AG09319 (cell line): ENCODE data around the gene TK2.

Source experiments
- DNase-seq: peaks from one replicate; pipeline ENCODE4 v3.0.0-alpha.2; 2010; ENCODE audit warnings: low read depth; ENCODE audit errors: extremely low read depth
- TF ChIP-seq, protein P1 (sequence below): IDR thresholded peaks from 2 replicates; pipeline ENCODE4 v1.5.1; 2011; ENCODE audit warnings: low read depth, mild to moderate bottlenecking, inconsistent platforms, low read length, moderate library complexity

Gene TK2

GRCh38 chr16:66475232-66475631, 74.7 kb downstream of the TK2 start:
- DNase-seq, result no peak
- TF ChIP-seq, protein P1, sequence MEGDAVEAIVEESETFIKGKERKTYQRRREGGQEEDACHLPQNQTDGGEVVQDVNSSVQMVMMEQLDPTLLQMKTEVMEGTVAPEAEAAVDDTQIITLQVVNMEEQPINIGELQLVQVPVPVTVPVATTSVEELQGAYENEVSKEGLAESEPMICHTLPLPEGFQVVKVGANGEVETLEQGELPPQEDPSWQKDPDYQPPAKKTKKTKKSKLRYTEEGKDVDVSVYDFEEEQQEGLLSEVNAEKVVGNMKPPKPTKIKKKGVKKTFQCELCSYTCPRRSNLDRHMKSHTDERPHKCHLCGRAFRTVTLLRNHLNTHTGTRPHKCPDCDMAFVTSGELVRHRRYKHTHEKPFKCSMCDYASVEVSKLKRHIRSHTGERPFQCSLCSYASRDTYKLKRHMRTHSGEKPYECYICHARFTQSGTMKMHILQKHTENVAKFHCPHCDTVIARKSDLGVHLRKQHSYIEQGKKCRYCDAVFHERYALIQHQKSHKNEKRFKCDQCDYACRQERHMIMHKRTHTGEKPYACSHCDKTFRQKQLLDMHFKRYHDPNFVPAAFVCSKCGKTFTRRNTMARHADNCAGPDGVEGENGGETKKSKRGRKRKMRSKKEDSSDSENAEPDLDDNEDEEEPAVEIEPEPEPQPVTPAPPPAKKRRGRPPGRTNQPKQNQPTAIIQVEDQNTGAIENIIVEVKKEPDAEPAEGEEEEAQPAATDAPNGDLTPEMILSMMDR, result no peak

DNA sequence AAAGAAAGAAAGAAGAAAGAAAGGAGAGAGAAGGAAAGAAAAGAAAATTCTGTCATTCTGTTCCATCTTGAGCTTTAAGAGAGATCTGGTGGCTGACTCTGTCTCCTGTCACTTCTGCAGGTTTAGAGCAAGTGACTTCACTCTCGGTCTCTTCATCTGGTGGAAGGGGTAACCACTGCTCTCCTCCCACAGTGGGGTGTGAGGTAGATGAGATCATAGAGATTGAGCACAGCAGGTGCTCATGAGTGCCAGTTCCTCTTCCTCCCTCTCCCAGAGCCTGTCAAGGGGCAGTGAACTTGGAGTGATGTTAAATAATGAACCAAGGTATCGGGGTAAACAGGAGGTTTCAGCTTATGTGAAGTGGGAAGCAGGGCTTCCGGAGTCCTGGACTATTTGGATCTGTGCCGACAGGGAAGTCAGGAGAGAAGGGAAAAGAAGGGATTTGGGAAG, 75.1 kb downstream of the TK2 start:
- DNase-seq, result no peak
- TF ChIP-seq, protein P1, result no peak

DNA sequence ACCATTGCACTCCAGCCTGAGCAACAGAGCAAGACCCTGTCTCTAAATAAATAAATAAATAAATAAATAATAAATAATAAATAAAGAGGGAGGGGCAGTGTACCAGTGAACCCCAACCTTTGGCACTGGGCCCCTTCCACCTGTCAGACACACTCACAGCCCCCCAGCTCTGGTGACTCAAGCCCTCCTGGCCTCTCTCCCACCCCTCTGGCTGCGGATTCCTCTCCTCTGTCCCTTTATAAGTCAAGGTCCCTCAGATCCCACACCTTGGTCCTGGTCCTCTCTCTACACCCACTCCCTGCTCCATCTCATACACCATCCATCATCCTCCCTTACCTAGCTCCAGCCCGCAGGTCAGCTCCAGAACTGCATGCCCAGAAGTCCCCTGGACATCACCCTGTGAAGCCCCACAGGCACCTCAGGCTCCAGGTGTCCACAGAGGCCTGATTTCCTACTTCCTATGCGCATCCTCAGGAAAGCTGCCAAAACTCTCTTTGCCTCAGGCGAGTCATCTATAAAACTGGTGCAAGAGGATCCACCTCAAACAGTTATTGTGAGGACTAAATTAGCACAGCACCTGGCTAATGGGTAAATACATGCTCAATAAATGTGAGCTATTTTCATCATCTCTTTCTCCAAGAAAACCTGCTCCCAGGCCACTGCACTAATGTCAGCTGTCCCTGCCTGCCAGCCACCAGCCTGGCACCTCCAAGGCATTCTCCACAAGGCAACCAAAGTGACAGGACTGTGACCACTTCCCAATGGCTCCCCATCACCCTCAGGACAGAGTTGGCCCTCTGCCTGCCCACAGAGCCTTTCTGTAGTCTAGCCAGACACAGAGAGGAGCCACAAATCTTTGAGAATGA, 76.0 kb downstream of the TK2 start:
- TF ChIP-seq, protein P1, result no peak
- DNase-seq, result no peak

DNA sequence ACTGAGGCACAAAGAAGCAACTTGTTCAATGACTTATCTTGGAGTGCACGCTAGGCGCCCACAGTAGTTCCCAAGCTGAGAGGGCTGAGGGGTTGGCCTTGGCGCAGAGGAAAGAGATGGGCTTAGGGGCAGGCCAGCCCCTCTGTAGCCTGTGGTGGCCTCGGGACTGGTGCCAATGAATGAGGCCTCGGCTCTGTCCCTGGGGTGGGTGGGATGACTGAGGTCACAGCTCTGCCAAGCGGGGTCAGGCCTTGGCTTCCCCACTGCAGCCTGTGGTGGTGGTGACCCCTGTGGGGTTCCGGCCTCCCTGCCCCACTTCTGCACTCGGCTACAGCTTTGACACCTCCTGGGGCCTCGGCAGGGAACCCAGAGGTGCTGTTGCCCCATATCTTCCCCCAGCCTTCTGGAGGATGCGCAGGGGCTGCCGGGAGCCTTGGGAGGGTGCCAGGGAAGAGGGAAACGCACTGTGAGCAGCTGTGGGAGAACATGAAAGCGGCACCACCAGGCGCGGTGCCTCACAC, 76.8 kb downstream of the TK2 start:
- no peak for DNase-seq
- TF ChIP-seq, protein P1, result no peak

GRCh38 chr16:66471716-66472393, 78.1 kb downstream of the TK2 start:
- DNase-seq, result no peak
- TF ChIP-seq, protein P1, result no peak

DNA sequence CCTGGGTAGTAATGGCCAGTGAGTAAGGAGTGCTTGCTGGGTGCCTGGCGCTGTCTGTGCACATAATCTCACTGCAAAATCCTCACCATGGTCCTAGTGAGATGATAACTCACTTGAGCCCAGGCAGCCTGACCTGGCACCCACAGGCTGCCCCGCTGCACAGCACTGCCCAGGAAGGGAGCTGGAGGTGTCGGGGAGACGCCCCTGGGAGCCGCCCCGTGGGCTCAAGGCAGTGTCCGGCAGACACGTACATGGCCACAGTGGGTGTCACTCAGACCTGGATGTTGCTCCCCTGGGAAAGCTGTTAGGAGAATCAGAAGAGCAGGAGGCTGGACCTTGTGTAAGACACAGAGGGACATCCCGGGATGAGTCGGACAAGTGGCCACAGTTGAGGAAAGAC, 78.7 kb downstream of the TK2 start:
- TF ChIP-seq, protein P1, result no peak
- no peak for DNase-seq

- DNase-seq, result no peak
- TF ChIP-seq, protein P1, result no peak
These were observed 79.4 kb downstream of the TK2 start for GRCh38 chr16:66470556-66470955.
